ENCODE data around the gene CLEC2D. TPM values are rescaled to one million over a fixed set of nuclear protein-coding genes. Genes with fewer than 3 reads are reported as not detected.
A peak's percentile ranks its signal among the peaks of the same experiment; 100 is the strongest.

CLEC2D gene
- total RNA-seq, 1 donor from 2014 or later = 492 TPM

GRCh38 chr12:9651265-9651729 is 18.2 kb upstream of the CLEC2D start:
- H3K4me1 Mint-ChIP-seq = peaks cover 71% of the 10 kb centered on the region
- peak overlapping the region; percentile 98 for H3K27ac Mint-ChIP-seq
- H3K4me3 Mint-ChIP-seq = peak overlapping the region; percentile 89
- no peak for ATAC-seq (ENCODE audit: low read depth)
- H3K9me3 Mint-ChIP-seq = peaks cover 8% of the 10 kb centered on the region
- no peaks in the 10 kb centered on the region for H3K27me3 Mint-ChIP-seq
- no peak for TF ChIP-seq CTCF (IDR thresholded peaks at IDR 0.05)
- no peak for DNase-seq
- POLR2A ChIA-PET = interaction anchor here (0.6 to 16.9 kb wide), 22 partner anchors 8 to 321 kb away, joined by 3 to 833 read pairs (median 9); partner anchors contain the start of genes CLEC2D and CLECL1
- intact Hi-C loops (cut with micrococcal nuclease) = no loop called here
- CTCF ChIA-PET = interaction anchor here (0.8 to 1.7 kb wide), 2 partner anchors 18 to 57 kb away, joined by 5 to 7 read pairs; no protein-coding TSS in a partner anchor
- peaks cover 65% of the 10 kb centered on the region for H3K36me3 Mint-ChIP-seq (ENCODE audit: low read depth)

- H3K36me3 Mint-ChIP-seq (ENCODE audit: low read depth) = peaks cover 93% of the 10 kb centered on the region
- POLR2A ChIA-PET = interaction anchor here (0.7 to 16.9 kb wide), 4 partner anchors 8 to 12 kb away, joined by 3 to 833 read pairs (median 4); partner anchors contain the start of gene CLEC2D
- no peak overlapping the region for H3K4me3 Mint-ChIP-seq
- ATAC-seq (ENCODE audit: low read depth) (no peak), DNase-seq (no peak)
- peaks cover 70% of the 10 kb centered on the region for H3K4me1 Mint-ChIP-seq
- no peak for TF ChIP-seq CTCF (IDR thresholded peaks at IDR 0.05)
- H3K27ac Mint-ChIP-seq = peak overlapping the region; percentile 52
- intact Hi-C loops (cut with micrococcal nuclease) = no loop called here
- CTCF ChIA-PET = no interaction called here
- no peaks in the 10 kb centered on the region for H3K27me3 Mint-ChIP-seq
- H3K9me3 Mint-ChIP-seq = no peaks in the 10 kb centered on the region
Measured at GRCh38 chr12:9660046-9660445, 9.5 kb upstream of the CLEC2D start.

- ATAC-seq (ENCODE audit: low read depth) (no peak), DNase-seq (no peak)
- H3K9me3 Mint-ChIP-seq = no peaks in the 10 kb centered on the region
- POLR2A ChIA-PET = interaction anchor here (1.0 to 2.8 kb wide), 6 partner anchors 9 to 97 kb away, joined by 3 to 11 read pairs (median 4); no protein-coding TSS in a partner anchor
- H3K4me3 Mint-ChIP-seq = no peak overlapping the region
- intact Hi-C loops (cut with micrococcal nuclease) = no loop called here
- CTCF ChIA-PET = interaction anchor here (1.0 kb wide), 1 partner anchor 7 kb away, joined by 3 read pairs; no protein-coding TSS in a partner anchor
- no peak for TF ChIP-seq CTCF (IDR thresholded peaks at IDR 0.05)
- H3K27ac Mint-ChIP-seq = no peak overlapping the region
- H3K36me3 Mint-ChIP-seq (ENCODE audit: low read depth) = peaks cover 86% of the 10 kb centered on the region
- H3K27me3 Mint-ChIP-seq = no peaks in the 10 kb centered on the region
- peaks cover 64% of the 10 kb centered on the region for H3K4me1 Mint-ChIP-seq
Measured at GRCh38 chr12:9661720-9662119, 7.8 kb upstream of the CLEC2D start.

GRCh38 chr12:9662488-9662887 is 7.0 kb upstream of the CLEC2D start:
- peaks cover 83% of the 10 kb centered on the region for H3K36me3 Mint-ChIP-seq (ENCODE audit: low read depth)
- H3K4me1 Mint-ChIP-seq = peaks cover 66% of the 10 kb centered on the region
- H3K27me3 Mint-ChIP-seq = no peaks in the 10 kb centered on the region
- intact Hi-C loops (cut with micrococcal nuclease) = no loop called here
- DNase-seq = no peak
- CTCF ChIA-PET = no interaction called here
- ATAC-seq (ENCODE audit: low read depth) = no peak
- POLR2A ChIA-PET = interaction anchor here (1.4 to 2.8 kb wide), 5 partner anchors 8 to 15 kb away, joined by 3 to 11 read pairs (median 4); no protein-coding TSS in a partner anchor
- no peak overlapping the region for H3K4me3 Mint-ChIP-seq
- peak overlapping the region; percentile 35 for H3K27ac Mint-ChIP-seq
- no peaks in the 10 kb centered on the region for H3K9me3 Mint-ChIP-seq
- TF ChIP-seq CTCF (IDR thresholded peaks at IDR 0.05) = no peak

- Mint-ChIP-seq H3K4me3 (peak overlapping the region; percentile 95), H3K4me1 (peaks cover 76% of the 10 kb centered on the region), H3K27ac (peak overlapping the region; percentile 96), H3K9me3 (no peaks in the 10 kb centered on the region), H3K36me3 (ENCODE audit: low read depth) (peaks cover 63% of the 10 kb centered on the region), H3K27me3 (no peaks in the 10 kb centered on the region)
- ChIA-PET POLR2A (interaction anchor here (0.5 to 8.6 kb wide), 19 partner anchors 11 to 225 kb away, joined by 3 to 833 read pairs (median 13); partner anchors contain the start of gene CLECL1), CTCF (interaction anchor here (1.2 to 1.3 kb wide), 2 partner anchors 54 to 75 kb away, joined by 3 to 4 read pairs; no protein-coding TSS in a partner anchor)
- intact Hi-C loops (cut with micrococcal nuclease) = no loop called here
- no peak for TF ChIP-seq CTCF (IDR thresholded peaks at IDR 0.05)
- DNase-seq (no peak), ATAC-seq (ENCODE audit: low read depth) (peak; percentile 46)
Measured at GRCh38 chr12:9667403-9668160, 1.9 kb upstream of the CLEC2D start.

Measured in activated B cell treated with CpG ODN at 0.5 μM for 24 hours (primary cell).